ENCODE results near the gene SLC5A4. TPM values are rescaled to one million over a fixed set of nuclear protein-coding genes. Genes with fewer than 3 reads are reported as not detected.
A peak's percentile ranks its signal among the peaks of the same experiment; 100 is the strongest.
"Not testable (repeated sequence)": the region's sequence is repeated elsewhere in the genome, so short reads cannot be mapped to it uniquely, and the experiment has no call there.

SLC5A4 gene
- total RNA-seq, 3 donors from 2014 or later (not counting 1 experiment from before 2014, with no cell fraction given): not detected

GRCh38 chr22:32200752-32201151, 54.4 kb downstream of the SLC5A4 start:
- intact Hi-C loops (cut with micrococcal nuclease): loop anchor here (10.0 kb wide), 1 partner anchor 274 kb away; the partner anchor contains the start of gene FBXO7
- no peak for ATAC-seq
- H3K9me3 ChIP-seq (ENCODE audit: control insufficient read depth, insufficient read depth, low read length): no peaks in the 10 kb centered on the region

GRCh38 chr22:32199961-32200360, 55.2 kb downstream of the SLC5A4 start:
- Histone ChIP-seq H3K9me3 (ENCODE audit: control insufficient read depth, insufficient read depth, low read length) (no peaks in the 10 kb centered on the region), H3K36me3 (ENCODE audit: control insufficient read depth, insufficient read depth, low read length) (no peaks in the 10 kb centered on the region), H3K4me1 (ENCODE audit: control insufficient read depth, insufficient read depth, low read length) (peaks cover 37% of the 10 kb centered on the region), H3K27me3 (ENCODE audit: control insufficient read depth, insufficient read depth, low read length) (peaks cover 4% of the 10 kb centered on the region), H3K4me3 (ENCODE audit: low read length) (no peak overlapping the region), H3K27ac (ENCODE audit: low read length) (no peak overlapping the region)
- Mint-ChIP-seq H3K27me3 (ENCODE audit: low read depth in 2 of 2) (peaks cover 26 to 31% of the 10 kb centered on the region in 2 donors), H3K9me3 (no peaks in the 10 kb centered on the region), H3K4me1 (peaks cover 0 to 15% of the 10 kb centered on the region in 2 donors), H3K27ac (no peak overlapping the region), H3K36me3 (no peaks in the 10 kb centered on the region), H3K4me3 (no peak overlapping the region)
- no peak for ATAC-seq
- TF ChIP-seq, protein P1, sequence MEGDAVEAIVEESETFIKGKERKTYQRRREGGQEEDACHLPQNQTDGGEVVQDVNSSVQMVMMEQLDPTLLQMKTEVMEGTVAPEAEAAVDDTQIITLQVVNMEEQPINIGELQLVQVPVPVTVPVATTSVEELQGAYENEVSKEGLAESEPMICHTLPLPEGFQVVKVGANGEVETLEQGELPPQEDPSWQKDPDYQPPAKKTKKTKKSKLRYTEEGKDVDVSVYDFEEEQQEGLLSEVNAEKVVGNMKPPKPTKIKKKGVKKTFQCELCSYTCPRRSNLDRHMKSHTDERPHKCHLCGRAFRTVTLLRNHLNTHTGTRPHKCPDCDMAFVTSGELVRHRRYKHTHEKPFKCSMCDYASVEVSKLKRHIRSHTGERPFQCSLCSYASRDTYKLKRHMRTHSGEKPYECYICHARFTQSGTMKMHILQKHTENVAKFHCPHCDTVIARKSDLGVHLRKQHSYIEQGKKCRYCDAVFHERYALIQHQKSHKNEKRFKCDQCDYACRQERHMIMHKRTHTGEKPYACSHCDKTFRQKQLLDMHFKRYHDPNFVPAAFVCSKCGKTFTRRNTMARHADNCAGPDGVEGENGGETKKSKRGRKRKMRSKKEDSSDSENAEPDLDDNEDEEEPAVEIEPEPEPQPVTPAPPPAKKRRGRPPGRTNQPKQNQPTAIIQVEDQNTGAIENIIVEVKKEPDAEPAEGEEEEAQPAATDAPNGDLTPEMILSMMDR (IDR thresholded peaks at IDR 0.05): no peak
- 86% methylated on average over 7 of the region's 7 CpGs for WGBS (ENCODE audit: insufficient coverage)
- intact Hi-C loops (cut with micrococcal nuclease): loop anchor here (10.0 kb wide), 1 partner anchor 275 kb away; the partner anchor contains the start of gene FBXO7
- DNase-seq: no peak

More at GRCh38 chr22:32200752-32201151, 54.4 kb downstream of the SLC5A4 start:
- Mint-ChIP-seq H3K27me3 (ENCODE audit: low read depth in 2 of 2) (peaks cover 19 to 31% of the 10 kb centered on the region in 2 donors), H3K4me1 (peaks cover under 1 to 22% of the 10 kb centered on the region in 2 donors), H3K36me3 (no peaks in the 10 kb centered on the region), H3K9me3 (no peaks in the 10 kb centered on the region), H3K4me3 (no peak overlapping the region), H3K27ac (no peak overlapping the region)
- Histone ChIP-seq H3K4me1 (ENCODE audit: control insufficient read depth, insufficient read depth, low read length) (peaks cover 44% of the 10 kb centered on the region), H3K27ac (ENCODE audit: low read length) (no peak overlapping the region), H3K36me3 (ENCODE audit: control insufficient read depth, insufficient read depth, low read length) (no peaks in the 10 kb centered on the region), H3K4me3 (ENCODE audit: low read length) (no peak overlapping the region), H3K27me3 (ENCODE audit: control insufficient read depth, insufficient read depth, low read length) (peaks cover 4% of the 10 kb centered on the region)
- 34% methylated on average over 10 of the region's 10 CpGs for WGBS (ENCODE audit: insufficient coverage)
- TF ChIP-seq, protein P1 (IDR thresholded peaks at IDR 0.05): no peak
- DNase-seq: peak in 1 of 2 donors; percentile 55

DNA sequence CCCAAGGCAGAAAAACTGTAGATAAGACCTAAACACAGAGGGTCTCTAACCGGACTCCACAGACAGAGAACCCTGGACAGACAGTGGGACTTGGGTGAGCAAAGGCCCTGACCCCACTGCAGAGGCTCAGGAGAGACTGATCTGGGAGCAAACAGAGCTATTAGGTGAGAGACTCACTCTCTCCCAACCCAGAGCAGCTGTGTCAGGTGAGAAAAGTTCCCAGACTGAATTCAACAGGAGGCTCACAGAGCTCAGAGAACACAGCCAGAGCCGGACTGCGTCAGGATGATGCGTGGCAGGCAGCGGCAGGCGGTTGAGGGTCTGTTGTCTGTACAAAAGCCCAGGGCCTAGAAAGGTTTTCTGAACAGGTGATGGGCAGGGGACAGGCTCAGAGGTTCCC, 55.8 kb downstream of the SLC5A4 start:
- peaks cover 0 to 9% of the 10 kb centered on the region in 2 donors for H3K4me1 Mint-ChIP-seq
- H3K36me3 ChIP-seq (ENCODE audit: control insufficient read depth, insufficient read depth, low read length): no peaks in the 10 kb centered on the region
- H3K27me3 Mint-ChIP-seq (ENCODE audit: low read depth in 2 of 2): peaks cover 27 to 29% of the 10 kb centered on the region in 2 donors
- WGBS (ENCODE audit: insufficient coverage): 93% methylated on average over 6 of the region's 6 CpGs
- no peaks in the 10 kb centered on the region for H3K9me3 Mint-ChIP-seq
- no peak for ATAC-seq
- H3K4me3 ChIP-seq (ENCODE audit: low read length): no peak overlapping the region
- no peaks in the 10 kb centered on the region for H3K36me3 Mint-ChIP-seq
- H3K27ac Mint-ChIP-seq: no peak overlapping the region
- H3K4me3 Mint-ChIP-seq: no peak overlapping the region
- H3K9me3 ChIP-seq (ENCODE audit: control insufficient read depth, insufficient read depth, low read length): no peaks in the 10 kb centered on the region
- no peak for DNase-seq
- TF ChIP-seq, protein P1 (IDR thresholded peaks at IDR 0.05): no peak
- intact Hi-C loops (cut with micrococcal nuclease): no loop called here
- peaks cover 4% of the 10 kb centered on the region for H3K27me3 ChIP-seq (ENCODE audit: control insufficient read depth, insufficient read depth, low read length)
- peaks cover 36% of the 10 kb centered on the region for H3K4me1 ChIP-seq (ENCODE audit: control insufficient read depth, insufficient read depth, low read length)
- H3K27ac ChIP-seq (ENCODE audit: low read length): no peak overlapping the region

- H3K4me3 Mint-ChIP-seq; H3K36me3 ChIP-seq (ENCODE audit: control insufficient read depth, insufficient read depth, low read length); H3K9me3 ChIP-seq (ENCODE audit: control insufficient read depth, insufficient read depth, low read length); intact Hi-C loops (cut with micrococcal nuclease); H3K27ac ChIP-seq (ENCODE audit: low read length); H3K4me1 Mint-ChIP-seq; ATAC-seq; H3K27me3 ChIP-seq (ENCODE audit: control insufficient read depth, insufficient read depth, low read length); DNase-seq; H3K36me3 Mint-ChIP-seq; H3K4me3 ChIP-seq (ENCODE audit: low read length); H3K9me3 Mint-ChIP-seq; H3K27ac Mint-ChIP-seq: not testable (repeated sequence)
- H3K27me3 Mint-ChIP-seq (ENCODE audit: low read depth in 2 of 2): peaks cover 25 to 27% of the 10 kb centered on the region in 2 donors
- 89% methylated on average over 4 of the region's 5 CpGs for WGBS (ENCODE audit: insufficient coverage)
- H3K4me1 ChIP-seq (ENCODE audit: control insufficient read depth, insufficient read depth, low read length): peaks cover 24% of the 10 kb centered on the region
Observed at GRCh38 chr22:32197553-32198226, 57.5 kb downstream of the SLC5A4 start.

GRCh38 chr22:32195900-32196299, 59.2 kb downstream of the SLC5A4 start:
- not testable (repeated sequence) for DNase-seq

GRCh38 chr22:32193346-32193745, 61.8 kb downstream of the SLC5A4 start:
- peaks cover 13 to 27% of the 10 kb centered on the region in 2 donors for H3K27me3 Mint-ChIP-seq (ENCODE audit: low read depth in 2 of 2)
- 84% methylated on average over 8 of the region's 9 CpGs for WGBS (ENCODE audit: insufficient coverage)
- intact Hi-C loops (cut with micrococcal nuclease); H3K4me3 ChIP-seq (ENCODE audit: low read length); ATAC-seq; H3K9me3 ChIP-seq (ENCODE audit: control insufficient read depth, insufficient read depth, low read length); H3K27me3 ChIP-seq (ENCODE audit: control insufficient read depth, insufficient read depth, low read length); H3K4me1 ChIP-seq (ENCODE audit: control insufficient read depth, insufficient read depth, low read length); H3K4me3 Mint-ChIP-seq; H3K27ac Mint-ChIP-seq; H3K27ac ChIP-seq (ENCODE audit: low read length); H3K36me3 Mint-ChIP-seq; H3K36me3 ChIP-seq (ENCODE audit: control insufficient read depth, insufficient read depth, low read length); H3K4me1 Mint-ChIP-seq; DNase-seq; H3K9me3 Mint-ChIP-seq: not testable (repeated sequence)

More at GRCh38 chr22:32195900-32196299, 59.2 kb downstream of the SLC5A4 start:
- H3K9me3 Mint-ChIP-seq; H3K36me3 Mint-ChIP-seq; H3K27ac ChIP-seq (ENCODE audit: low read length); H3K27ac Mint-ChIP-seq; H3K4me1 Mint-ChIP-seq; H3K4me3 Mint-ChIP-seq; intact Hi-C loops (cut with micrococcal nuclease); H3K36me3 ChIP-seq (ENCODE audit: control insufficient read depth, insufficient read depth, low read length); H3K4me3 ChIP-seq (ENCODE audit: low read length); ATAC-seq; H3K4me1 ChIP-seq (ENCODE audit: control insufficient read depth, insufficient read depth, low read length); H3K27me3 ChIP-seq (ENCODE audit: control insufficient read depth, insufficient read depth, low read length); H3K9me3 ChIP-seq (ENCODE audit: control insufficient read depth, insufficient read depth, low read length): not testable (repeated sequence)
- WGBS (ENCODE audit: insufficient coverage): 85% methylated on average over 2 of the region's 3 CpGs
- peaks cover 23 to 33% of the 10 kb centered on the region in 2 donors for H3K27me3 Mint-ChIP-seq (ENCODE audit: low read depth in 2 of 2)

All from natural killer cell (primary cell).